GM12878 (cell line): ENCODE results near the gene GPR107. TPM values are rescaled to one million over a fixed set of nuclear protein-coding genes. Genes with fewer than 3 reads are reported as not detected.

ENCODE experiments used
- ATAC-seq: fragments of 200-7000 bp; cut with Tn5 transposase; 3 replicates; pipeline ENCODE4 v1.9.1; 2020; ENCODE audit warnings: mild to moderate bottlenecking, moderate library complexity
- BruUV-seq: library from RNA; stranded (reverse); fragments of 400-500 nt; replicated peaks from 2 replicates; lab custom pipeline; 2021; lab: Mats Ljungman, UMichigan
- CTCF ChIA-PET: fragments of 300-600 bp; sonication (Branson Sonifier 250); formaldehyde crosslinking; extraction: SDS; loops from one replicate; lab custom pipeline; 2021; ENCODE audit warnings: inconsistent platforms; lab: Yijun Ruan, JAX
- POLR2A ChIA-PET: fragments of 350-600 bp; formaldehyde crosslinking; extraction: SDS; loops from one replicate; lab custom pipeline; 2021; ENCODE audit warnings: inconsistent platforms; lab: Charles Lee
- RAD21 ChIA-PET: fragments of 300-600 bp; sonication (Branson Sonifier 250); formaldehyde crosslinking; loops from one replicate; lab custom pipeline; 2023; ENCODE audit warnings: antibody characterized with exemption; ENCODE audit not compliant: unreplicated experiment; lab: Charles Lee
- SMC1A ChIA-PET: fragments of 300-600 bp; sonication (Branson Sonifier 250); formaldehyde crosslinking; loops from one replicate; lab custom pipeline; 2023; ENCODE audit not compliant: unreplicated experiment, uncharacterized antibody; lab: Charles Lee
- DNase-seq: peaks from one replicate; pipeline ENCODE4 v3.0.0-alpha.2; 2011; ENCODE audit warnings: low read depth, low spot score
- FAIRE-seq: peaks from 3 replicates; lab custom pipeline; 2011; peaks lifted over from hg19 to GRCh38; lab: Jason Lieb, UNC
- H2AFZ ChIP-seq: 2 replicates; pipeline ENCODE4 v1.6.0; 2011; ENCODE audit warnings: low read depth, low read length, control low read depth; ENCODE audit not compliant: control insufficient read depth
- H3K27ac ChIP-seq: 2 replicates; pipeline ENCODE4 v1.5.1; 2011; ENCODE audit warnings: control low read depth; ENCODE audit not compliant: control insufficient read depth, insufficient read depth
- H3K27me3 ChIP-seq, 2 experiments: replicated peaks in 1 of 2; 2 replicates each; pipeline versions ENCODE4 v1.6.0 to v1.6.1; 2011; ENCODE audit warnings: low read length in 1 of 2; ENCODE audit not compliant: control insufficient read depth in 2 of 2, insufficient read depth in 2 of 2
- H3K36me3 ChIP-seq, 2 experiments: 2 replicates each; pipeline ENCODE4 v1.5.1; 2011; ENCODE audit warnings: low read length in 1 of 2; ENCODE audit not compliant: control insufficient read depth in 2 of 2, insufficient read depth in 2 of 2
- H3K4me1 ChIP-seq: 2 replicates; pipeline ENCODE4 v1.6.1; 2011; ENCODE audit warnings: mild to moderate bottlenecking, low read length, moderate library complexity, mixed read lengths; ENCODE audit not compliant: control insufficient read depth, insufficient read depth
- H3K4me2 ChIP-seq: 2 replicates; pipeline ENCODE4 v1.6.0; 2011; ENCODE audit warnings: control low read depth; ENCODE audit not compliant: control insufficient read depth, insufficient read depth
- H3K4me3 ChIP-seq: fragments of 200-600 bp; sonication (generic); 2 replicates; pipeline ENCODE4 v1.5.1; 2016
- H3K79me2 ChIP-seq: 2 replicates; pipeline ENCODE4 v1.6.0; 2011; ENCODE audit warnings: low read length; ENCODE audit not compliant: control insufficient read depth, insufficient read depth
- H3K9ac ChIP-seq: 2 replicates; pipeline ENCODE4 v1.8.0; 2011; ENCODE audit warnings: low read length, control low read depth, mixed read lengths; ENCODE audit not compliant: control insufficient read depth, insufficient read depth
- H3K9me3 ChIP-seq: replicated peaks from 3 replicates; pipeline ENCODE4 v1.5.1; 2011; ENCODE audit warnings: mild to moderate bottlenecking, low read length; ENCODE audit not compliant: control insufficient read depth, insufficient read depth
- H4K20me1 ChIP-seq: 2 replicates; pipeline ENCODE4 v1.6.0; 2011; ENCODE audit not compliant: control insufficient read depth, insufficient read depth
- CTCF ChIP-seq, 3 experiments: IDR thresholded peaks in 2 of 3; conservative IDR thresholded peaks in 1 of 3; 2 replicates each; pipeline ENCODE4 v1.5.1; 2011; ENCODE audit warnings: low read depth in 3 of 3, low read length in 3 of 3, mild to moderate bottlenecking in 3 of 3, control low read depth in 2 of 3, moderate library complexity in 2 of 3, inconsistent platforms in 1 of 3, mixed read lengths in 1 of 3; ENCODE audit not compliant: control insufficient read depth in 2 of 3, insufficient read depth in 1 of 3; ENCODE audit errors: extremely low read depth in 1 of 3
- EP300 ChIP-seq, 2 experiments: fragments of 150-350 bp in 1 of 2; IDR thresholded peaks; 2 replicates each; pipeline ENCODE4 v1.6.1; 2011 to 2012; ENCODE audit warnings: low read depth in 2 of 2, low read length in 2 of 2, borderline replicate concordance in 1 of 2, improper control_type of control experiment in 1 of 2, inconsistent platforms in 1 of 2; ENCODE audit not compliant: control insufficient read depth in 1 of 2
- GABPA ChIP-seq: IDR thresholded peaks from 2 replicates; pipeline ENCODE4 v1.6.1; 2014; ENCODE audit warnings: antibody characterized with exemption, low read depth, mild to moderate bottlenecking, inconsistent platforms
- GATAD2B ChIP-seq: fragments of 450-650 bp; conservative IDR thresholded peaks from 2 replicates; pipeline ENCODE4 v1.6.1; 2017; ENCODE audit warnings: low read depth, mild to moderate bottlenecking, moderate library complexity
- IKZF1 ChIP-seq: fragments of 450-650 bp; conservative IDR thresholded peaks from 2 replicates; pipeline ENCODE4 v1.6.1; 2017; ENCODE audit warnings: antibody characterized with exemption, mild to moderate bottlenecking
- IRF5 ChIP-seq: fragments of 450-650 bp; IDR thresholded peaks from 2 replicates; pipeline ENCODE4 v1.6.1; 2017; ENCODE audit warnings: borderline replicate concordance
- KLF5 ChIP-seq: fragments of 450-650 bp; IDR thresholded peaks from 2 replicates; pipeline ENCODE4 v1.6.1; 2014; ENCODE audit warnings: mild to moderate bottlenecking; ENCODE audit not compliant: partially characterized antibody
- LARP7 ChIP-seq: fragments of 450-650 bp; IDR thresholded peaks from 2 replicates; pipeline ENCODE4 v1.6.1; 2017; ENCODE audit warnings: mild to moderate bottlenecking
- MTA2 ChIP-seq: fragments of 450-650 bp; IDR thresholded peaks from 2 replicates; pipeline ENCODE4 v1.6.1; 2016; ENCODE audit warnings: low read depth, mild to moderate bottlenecking, moderate library complexity
- NFYA ChIP-seq: IDR thresholded peaks from 2 replicates; pipeline ENCODE4 v1.6.1; 2011; ENCODE audit warnings: low read depth, mild to moderate bottlenecking, low read length, improper control_type of control experiment, borderline replicate concordance
- RUNX3 ChIP-seq: IDR thresholded peaks from 2 replicates; pipeline ENCODE4 v1.6.1; 2012; ENCODE audit warnings: low read length, inconsistent platforms
- SMAD1 ChIP-seq: fragments of 450-650 bp; IDR thresholded peaks from 2 replicates; pipeline ENCODE4 v1.6.1; 2018; ENCODE audit warnings: mild to moderate bottlenecking, low read depth; ENCODE audit not compliant: partially characterized antibody
- SUPT20H ChIP-seq: IDR thresholded peaks from 2 replicates; pipeline ENCODE4 v1.6.1; 2011; ENCODE audit warnings: low read depth, mild to moderate bottlenecking, low read length, moderate library complexity, borderline replicate concordance; ENCODE audit not compliant: control insufficient read depth
- TCF12 ChIP-seq: IDR thresholded peaks from 2 replicates; pipeline ENCODE4 v1.6.1; 2011; ENCODE audit warnings: low read depth, mild to moderate bottlenecking, low read length
- ZBTB4 ChIP-seq: fragments of 450-650 bp; formaldehyde crosslinking; IDR thresholded peaks from 2 replicates; pipeline ENCODE4 v1.4.0; 2022; ENCODE audit warnings: mild to moderate bottlenecking, moderate library complexity
- ZNF384 ChIP-seq: IDR thresholded peaks from 2 replicates; pipeline ENCODE4 v1.6.1; 2012; ENCODE audit warnings: low read depth, mild to moderate bottlenecking, low read length, improper control_type of control experiment, borderline replicate concordance
- ZNF622 ChIP-seq: fragments of 450-650 bp; IDR thresholded peaks from 2 replicates; pipeline ENCODE4 v1.6.1; 2017; ENCODE audit warnings: mild to moderate bottlenecking, inconsistent platforms
- ZSCAN29 ChIP-seq: fragments of 450-650 bp; IDR thresholded peaks from 2 replicates; pipeline ENCODE4 v1.6.1; 2017; ENCODE audit warnings: mild to moderate bottlenecking, moderate library complexity
- ZZZ3 ChIP-seq: IDR thresholded peaks from 2 replicates; pipeline ENCODE4 v1.6.1; 2011; ENCODE audit warnings: low read depth; ENCODE audit not compliant: control insufficient read depth, insufficient read length
- WGBS: methylation state at CpG from one replicate; pipeline ENCODE4 v1.1.6; 2016; ENCODE audit warnings: low lambda C conversion rate; ENCODE audit not compliant: insufficient replicate concordance, insufficient coverage; ENCODE audit errors: missing lambda C conversion rate; 5-methylcytosine and 5-hydroxymethylcytosine counted together
- in situ Hi-C: fragments of 300-500 bp; cut with MboI; formaldehyde crosslinking; loops from 9 replicates; pipeline ENCODE4 v1.14.3; 2018; ENCODE audit warnings: mixed read lengths
- intact Hi-C: fragments of 100-400 bp; cut with micrococcal nuclease; formaldehyde crosslinking; loops from one replicate; pipeline ENCODE4 v1.14.2; 2022; ENCODE audit not compliant: unreplicated experiment
- polyA plus RNA-seq, 11 experiments: library from polyadenylated mRNA; depleted of rRNA in 4 of 11; unstranded in 6 of 11; stranded (reverse) in 5 of 11; fragments of >200 nt; fragmentation: Nextera tagmentation in 4 of 11; fragmentation: Illumina TruSeq in 1 of 11; extraction: Ambion mirVana in 4 of 11; extraction: Trizol in 1 of 11; gene quantifications; 1 replicate in 1 of 11; 2 replicates in 10 of 11; pipeline versions ENCODE4 v1.2.1 to v1.2.3, GENCODE V29; 2011 to 2016; ENCODE audit warnings: inconsistent platforms in 2 of 11, missing spikeins in 2 of 11, low read depth in 1 of 11
- total RNA-seq, 4 experiments: library from RNA; depleted of rRNA in 3 of 4; stranded (reverse); fragments of >200 nt in 3 of 4; fragmentation: Illumina TruSeq in 1 of 4; extraction: Trizol in 1 of 4; gene quantifications; 2 replicates each; pipeline versions ENCODE4 v1.2.1 to v1.2.3, GENCODE V29; 2013 to 2021

GPR107 gene
- total and polyA plus RNA-seq, 10 of the 15 experiments (the other 5 are each of a cell fraction or from before 2014, with no cell fraction given): 2.7 to 21.4 (median 10.6) TPM

GRCh38 chr9:130120832-130121231, 67.1 kb downstream of the GPR107 start:
- ChIA-PET CTCF (interaction anchor here (2.0 kb wide), 1 partner anchor 8 kb away, joined by 5 read pairs; no protein-coding TSS in a partner anchor), RAD21 (no interaction called here), POLR2A (interaction anchor here (0.9 kb wide), 1 partner anchor 53 kb away, joined by 3 read pairs; no protein-coding TSS in a partner anchor), SMC1A (interaction anchor here (1.5 kb wide), 1 partner anchor 13 kb away, joined by 6 read pairs; no protein-coding TSS in a partner anchor)
- no peaks in the 10 kb centered on the region for H3K27me3 ChIP-seq
- H3K9me3 ChIP-seq: no peaks in the 10 kb centered on the region
- H3K36me3 ChIP-seq: peaks cover 1 to 3% of the 10 kb centered on the region in 2 experiments
- no peak overlapping the region for H3K9ac ChIP-seq
- BruUV-seq: no TSS peak
- H3K27ac ChIP-seq: no peak overlapping the region
- no peak overlapping the region for H3K4me3 ChIP-seq
- H3K79me2 ChIP-seq: no peaks in the 10 kb centered on the region
- H2AFZ ChIP-seq: no peak overlapping the region
- FAIRE-seq (no peak), DNase-seq (no peak), ATAC-seq (no peak)
- intact Hi-C loops: no loop called here
- WGBS: 87% methylated on average over 9 of the region's 9 CpGs
- in situ Hi-C loops: no loop called here
- peaks cover 8% of the 10 kb centered on the region for H3K4me1 ChIP-seq
- TF ChIP-seq SUPT20H (no peak), IKZF1 (no peak), SMAD1 (no peak), GATAD2B (no peak), MTA2 (no peak), ZSCAN29 (no peak), RUNX3 (no peak), ZBTB4 (CRISPR knock-in tag) (no peak), CTCF (IDR thresholded peaks at IDR 0.05 in 2 of 3, conservative IDR thresholded peaks at IDR 0.05 in 1 of 3; ENCODE audit: control insufficient read depth in 2 of 3, extremely low read depth in 1 of 3, insufficient read depth in 1 of 3, low read depth in 3 of 3, low read length in 3 of 3) (no peak), LARP7 (no peak), IRF5 (no peak), GABPA (no peak), ZNF622 (no peak), TCF12 (no peak), NFYA (no peak), ZNF384 (no peak), ZZZ3 (no peak), EP300 (IDR thresholded peaks at IDR 0.05; ENCODE audit: borderline replicate concordance in 1 of 2, control insufficient read depth in 1 of 2, low read depth in 2 of 2, low read length in 2 of 2) (no peak), KLF5 (no peak)
- no peaks in the 10 kb centered on the region for H4K20me1 ChIP-seq
- no peak overlapping the region for H3K4me2 ChIP-seq
